Measurements from ENCODE around the gene LANCL2.
"Not testable (repeated sequence)": the region's sequence is repeated elsewhere in the genome, so short reads cannot be mapped to it uniquely, and the experiment has no call there.

Gene LANCL2

DNA sequence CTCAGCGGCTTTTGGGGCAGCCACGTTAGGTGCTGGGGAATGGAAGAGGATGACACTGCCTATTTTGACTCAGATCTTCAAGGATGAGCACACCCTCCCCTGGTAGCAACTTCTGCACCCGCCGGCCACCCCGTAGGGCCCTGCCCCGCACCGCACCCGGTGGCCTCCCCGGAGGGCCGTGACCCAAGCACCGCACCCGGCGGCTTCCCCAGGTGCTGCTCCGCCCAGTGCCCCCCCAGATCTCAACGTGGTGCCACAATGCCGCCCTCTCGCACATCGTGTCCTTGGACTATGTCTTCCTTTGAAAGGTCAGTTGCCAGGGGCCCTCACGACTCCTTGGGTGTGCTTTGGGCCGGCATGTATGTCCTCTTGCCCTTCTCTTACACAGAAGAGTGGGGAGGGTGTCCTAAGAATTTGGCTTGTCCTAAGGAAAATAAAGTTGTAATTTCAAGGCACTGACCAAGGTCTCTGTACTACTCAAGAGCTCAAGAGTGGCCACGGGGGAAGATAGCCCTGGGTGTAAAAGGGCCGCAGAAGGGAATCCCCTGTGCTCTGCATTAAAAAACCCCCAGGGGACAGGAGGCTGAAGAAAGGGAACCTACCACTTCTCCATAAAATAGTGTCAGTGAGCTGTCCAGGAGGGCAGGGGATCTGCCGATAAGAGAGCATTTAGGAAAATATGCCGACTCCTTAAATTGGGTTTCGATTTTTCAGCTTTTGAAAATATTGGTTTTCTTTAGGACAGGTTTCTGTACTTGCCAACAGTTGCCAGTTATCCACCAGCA is 1.6 kb upstream of the LANCL2 start:
- DNase-seq = no peak

DNA sequence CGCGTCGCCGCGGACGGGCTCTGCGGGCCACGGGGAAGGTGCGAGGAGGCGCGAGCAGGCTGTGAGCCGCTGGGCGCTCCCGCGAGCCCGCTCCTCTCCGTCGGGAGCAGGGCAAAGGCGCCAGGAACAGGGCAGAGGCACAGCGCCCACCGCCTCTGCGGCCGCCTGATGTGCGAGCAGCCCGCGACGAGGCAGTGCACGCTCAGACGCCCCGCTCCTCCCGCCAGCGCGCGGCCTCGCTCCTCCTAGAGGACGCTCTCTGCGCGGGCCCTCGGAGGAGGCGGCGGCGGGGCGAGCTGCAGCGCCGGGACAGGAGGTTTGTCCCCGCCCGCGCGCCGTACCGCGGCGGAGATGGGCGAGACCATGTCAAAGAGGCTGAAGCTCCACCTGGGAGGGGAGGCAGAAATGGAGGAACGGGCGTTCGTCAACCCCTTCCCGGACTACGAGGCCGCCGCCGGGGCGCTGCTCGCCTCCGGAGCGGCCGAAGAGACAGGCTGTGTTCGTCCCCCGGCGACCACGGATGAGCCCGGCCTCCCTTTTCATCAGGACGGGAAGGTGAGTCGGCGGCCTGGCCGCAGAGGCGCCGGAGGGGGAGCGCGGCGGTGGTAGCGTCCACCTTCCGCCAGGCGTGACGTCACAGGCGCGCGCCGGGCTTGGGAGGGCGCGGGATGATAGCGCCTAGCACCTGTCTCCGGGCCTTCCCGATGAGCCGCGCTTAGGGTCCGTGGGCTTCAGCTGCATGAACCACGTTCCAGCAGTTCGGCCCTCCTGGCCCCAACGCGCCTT is 731 bp downstream of the LANCL2 start:
- DNase-seq = peak; percentile 95

DNA sequence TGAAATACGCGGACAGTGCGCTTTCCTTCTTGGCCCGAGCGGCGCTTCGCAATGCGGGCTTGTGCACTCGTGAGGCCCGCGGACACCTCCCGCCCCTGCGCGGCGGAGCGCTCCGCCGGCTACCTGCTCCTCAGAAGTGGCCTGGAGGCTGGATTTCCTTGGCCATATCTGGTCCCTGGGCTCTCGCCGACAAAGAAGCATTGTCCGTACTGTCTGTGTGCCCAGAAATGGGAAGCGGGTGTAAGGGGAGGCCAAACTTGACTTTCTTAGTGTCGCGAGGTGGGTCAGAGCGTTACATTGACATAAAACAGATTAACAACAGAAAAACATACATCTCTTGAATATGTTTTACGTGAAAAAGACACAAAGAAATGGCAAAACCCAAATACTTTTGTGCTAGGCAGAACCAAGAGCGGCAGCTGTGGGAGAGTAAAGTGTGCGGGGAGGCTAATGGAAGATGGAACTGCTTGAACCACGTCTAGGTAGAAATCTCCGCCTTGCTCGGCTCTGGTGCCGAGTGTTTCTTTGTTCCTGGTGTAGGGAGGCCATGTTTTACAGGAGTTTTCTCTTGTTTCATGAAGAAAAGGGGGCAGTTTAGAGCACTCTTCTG is 1.4 kb downstream of the LANCL2 start:
- DNase-seq = no peak

DNA sequence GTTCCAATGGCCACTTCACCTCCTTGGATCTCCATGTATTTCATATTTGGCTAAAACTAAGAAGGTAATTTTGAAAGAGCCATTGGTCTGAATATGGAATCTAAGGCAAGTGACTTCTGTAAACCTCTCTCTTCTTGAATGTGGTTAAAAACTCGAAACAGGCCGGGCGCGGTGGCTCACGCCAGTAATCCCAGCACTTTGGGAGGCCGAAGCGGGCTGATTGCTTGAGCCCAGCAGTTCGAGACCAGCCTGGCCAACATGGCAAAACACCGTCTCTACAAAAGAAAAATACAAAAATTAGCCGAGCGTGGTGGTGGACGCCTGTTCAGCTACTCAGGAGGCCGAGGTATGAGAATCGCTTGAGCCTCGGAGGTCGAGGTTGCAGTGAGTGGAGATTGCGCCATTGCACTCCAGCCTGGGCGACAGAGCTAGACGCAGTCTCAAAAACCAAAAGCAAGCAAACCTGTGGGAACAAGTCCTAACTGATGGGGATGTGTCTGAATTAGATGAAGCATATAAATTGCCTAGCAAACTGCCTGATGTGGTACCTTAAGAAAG is 2.2 kb downstream of the LANCL2 start:
- DNase-seq = no peak

DNA sequence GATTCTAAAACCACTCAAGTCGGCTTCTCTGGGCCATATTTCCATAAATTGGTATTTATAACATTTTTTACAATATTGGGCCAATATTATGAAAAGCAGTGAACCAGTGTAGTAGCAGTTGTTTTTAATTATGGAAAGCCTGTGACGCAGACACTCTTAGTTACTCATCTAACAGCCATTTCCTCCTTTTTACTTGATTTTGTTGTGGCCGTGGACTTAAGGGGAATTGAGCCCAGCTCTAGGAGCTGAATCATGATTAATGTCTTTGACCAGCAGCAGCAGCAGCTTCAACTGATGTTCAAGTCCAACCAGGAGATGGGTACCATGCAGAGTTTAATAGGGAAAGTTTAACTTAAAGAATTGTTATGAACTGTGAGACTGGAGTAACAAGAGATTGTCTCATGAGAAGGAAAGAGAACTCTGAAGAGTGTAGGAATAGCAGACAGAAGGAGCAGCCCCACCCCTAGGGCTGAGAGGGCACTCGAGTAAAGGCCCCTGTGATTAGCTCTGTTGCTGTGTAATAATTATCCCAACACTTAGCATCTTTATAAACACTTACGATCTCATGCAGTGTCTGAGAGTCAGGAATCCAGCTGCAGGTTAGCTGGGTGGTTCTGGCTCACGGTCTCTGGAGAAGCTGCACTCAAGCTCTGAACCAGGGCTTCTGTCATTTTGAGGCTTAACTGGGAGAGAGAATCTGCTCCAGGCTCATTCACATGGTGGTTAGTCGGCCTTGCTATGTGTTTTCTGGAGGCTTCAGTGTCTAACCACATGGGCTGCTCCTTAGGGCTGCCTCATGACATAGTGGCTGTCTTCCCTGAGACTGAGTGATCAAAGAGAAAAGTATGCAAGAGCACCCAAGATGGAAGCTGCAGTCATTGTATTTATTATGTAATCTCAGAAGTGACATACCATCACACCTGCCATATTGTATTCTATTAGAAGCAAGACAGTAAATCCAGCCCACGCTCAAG is 4.6 kb downstream of the LANCL2 start:
- no peak for DNase-seq

DNA sequence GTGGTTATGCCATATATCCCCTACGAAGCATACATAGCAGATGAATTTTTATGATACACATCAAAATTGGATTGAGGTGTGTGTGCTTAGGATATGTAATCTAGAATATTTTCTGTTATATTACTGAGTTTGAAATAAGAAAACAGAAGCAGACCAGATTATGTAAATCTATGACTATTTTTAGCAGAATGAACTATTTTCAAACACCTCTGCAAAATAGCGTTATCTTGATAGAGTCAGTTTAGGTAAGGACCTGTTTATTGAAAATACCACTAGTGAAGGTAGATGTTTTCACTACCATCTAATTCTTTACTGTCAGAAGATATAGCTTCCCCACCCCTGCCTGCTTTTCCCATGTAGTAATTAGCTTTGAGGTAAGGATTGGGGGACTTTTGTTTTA is 9.1 kb downstream of the LANCL2 start:
- no peak for DNase-seq

DNA sequence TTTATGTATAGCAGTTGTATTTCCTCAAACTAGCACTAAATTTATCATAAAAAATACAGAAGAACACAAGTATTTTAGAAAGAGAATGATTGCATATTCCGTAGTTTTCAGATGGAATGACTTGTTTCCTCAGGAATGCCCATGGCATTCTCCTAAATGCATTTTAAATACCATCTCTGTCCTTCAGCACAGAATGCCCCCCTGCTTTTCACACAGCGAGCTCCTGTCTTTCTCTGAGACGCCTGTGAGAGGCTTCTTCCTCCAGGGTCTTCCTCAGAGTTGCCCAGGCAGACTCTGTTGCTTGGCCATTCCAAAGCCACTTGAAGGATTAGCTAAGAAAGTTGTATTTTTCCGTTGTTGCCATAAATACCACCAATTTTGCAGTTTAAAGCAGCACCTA is 10.1 kb downstream of the LANCL2 start:
- no peak for DNase-seq

DNA sequence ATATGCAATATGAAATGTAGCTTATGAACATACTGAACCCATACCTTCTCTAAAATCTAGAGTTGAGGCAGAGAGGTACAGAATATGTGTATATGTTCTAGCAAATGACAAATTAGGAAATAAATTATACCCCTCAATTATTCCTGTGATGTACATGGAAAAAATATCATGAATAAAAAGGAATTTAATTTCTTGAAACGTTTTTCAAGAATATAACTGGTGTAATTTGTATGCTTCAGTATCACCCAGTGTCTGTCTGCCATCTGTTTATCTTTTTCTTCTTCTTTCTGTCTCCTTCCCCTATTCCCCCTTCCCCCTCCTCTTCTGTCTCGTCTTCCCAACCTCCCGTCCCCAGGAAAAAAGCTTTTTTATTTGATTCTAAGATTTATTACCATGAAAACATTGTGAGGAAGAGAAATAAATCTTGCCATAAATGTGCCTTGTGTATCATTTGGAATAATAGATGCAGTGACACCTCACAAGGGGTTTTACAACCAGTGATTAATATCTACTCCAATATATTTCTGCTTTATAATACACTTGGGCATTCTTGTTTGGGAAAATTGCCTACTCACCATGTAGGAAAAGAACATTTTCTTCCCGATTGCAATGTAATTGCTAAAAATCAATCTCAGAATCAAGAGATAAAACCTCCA is 12.2 kb downstream of the LANCL2 start:
- no peak for DNase-seq

DNA sequence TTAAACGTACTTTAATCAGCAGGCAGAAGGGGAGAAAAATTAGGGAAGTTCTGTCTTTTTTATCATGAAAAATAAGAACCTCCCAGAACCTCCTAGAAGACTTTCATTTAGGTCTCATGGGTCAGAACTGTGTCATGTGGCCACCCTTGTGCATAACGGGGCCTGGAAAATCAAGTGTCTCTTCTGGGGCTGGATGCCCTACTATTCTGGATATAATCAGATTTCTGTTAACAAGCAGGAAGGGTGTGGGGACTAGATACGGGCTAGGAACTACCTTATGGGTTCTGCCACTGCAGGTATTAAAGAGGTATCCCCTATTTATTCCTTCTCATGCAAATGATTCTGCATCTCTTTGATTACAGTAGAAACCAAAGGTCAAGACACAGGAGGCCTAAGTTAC is 14.1 kb downstream of the LANCL2 start:
- no peak for DNase-seq

DNA sequence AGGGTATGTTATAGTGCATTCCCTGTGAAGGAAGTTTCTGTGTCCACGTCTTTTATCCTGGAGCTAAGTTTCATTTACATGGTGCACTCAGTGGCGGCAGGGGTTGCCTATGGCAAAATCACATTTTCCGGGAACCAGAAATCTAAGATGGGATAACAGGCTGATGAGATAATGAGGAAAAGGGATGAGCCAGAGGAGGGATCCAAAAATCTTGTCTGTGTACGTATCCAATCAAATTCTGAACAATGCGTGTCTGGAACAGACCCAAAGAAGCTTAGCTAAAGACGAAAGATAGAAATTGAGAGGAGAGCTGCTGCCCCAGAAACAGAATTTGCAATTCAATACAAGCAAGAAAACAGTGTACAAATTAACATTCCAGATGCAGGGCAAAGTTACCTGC is 16.1 kb downstream of the LANCL2 start:
- no peak for DNase-seq

DNA sequence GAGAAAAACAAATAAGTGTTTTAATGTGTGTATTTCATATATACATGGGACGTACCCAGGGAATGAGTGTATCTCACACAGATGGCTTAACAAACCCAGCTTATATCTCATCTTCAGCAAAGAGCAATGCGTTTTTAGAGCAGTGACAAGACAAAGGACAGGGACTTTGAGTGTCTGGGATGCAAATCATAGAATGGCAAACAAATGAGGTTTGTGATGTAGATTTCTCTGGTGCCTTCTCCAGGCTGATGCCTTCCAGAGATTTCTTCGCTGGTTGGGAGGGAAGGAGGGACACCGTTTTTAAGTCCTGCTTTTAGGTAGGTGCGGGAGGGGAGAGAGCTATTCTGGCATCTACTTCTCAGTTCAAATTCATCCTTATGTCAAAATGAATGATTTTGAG is 16.6 kb downstream of the LANCL2 start:
- DNase-seq = no peak

DNA sequence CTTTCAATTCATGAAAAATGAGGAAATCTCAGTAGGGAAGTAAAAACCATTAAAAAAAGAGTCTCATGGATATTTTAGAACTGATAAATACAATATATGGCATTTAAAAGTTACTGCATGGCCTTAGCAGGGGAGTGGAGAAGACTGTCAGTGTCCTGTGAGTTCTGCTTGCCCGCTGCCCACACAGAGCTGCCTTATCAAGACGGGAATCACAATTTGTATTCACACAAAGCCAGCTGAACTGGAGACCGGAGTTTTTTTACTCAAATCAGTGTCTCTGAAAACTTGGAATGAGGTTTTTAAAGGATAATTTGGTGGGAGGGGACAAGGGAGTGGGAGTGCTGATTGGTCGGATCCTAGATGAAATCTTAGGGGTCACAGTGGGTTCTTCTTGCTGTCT is 17.1 kb downstream of the LANCL2 start:
- DNase-seq = no peak

DNA sequence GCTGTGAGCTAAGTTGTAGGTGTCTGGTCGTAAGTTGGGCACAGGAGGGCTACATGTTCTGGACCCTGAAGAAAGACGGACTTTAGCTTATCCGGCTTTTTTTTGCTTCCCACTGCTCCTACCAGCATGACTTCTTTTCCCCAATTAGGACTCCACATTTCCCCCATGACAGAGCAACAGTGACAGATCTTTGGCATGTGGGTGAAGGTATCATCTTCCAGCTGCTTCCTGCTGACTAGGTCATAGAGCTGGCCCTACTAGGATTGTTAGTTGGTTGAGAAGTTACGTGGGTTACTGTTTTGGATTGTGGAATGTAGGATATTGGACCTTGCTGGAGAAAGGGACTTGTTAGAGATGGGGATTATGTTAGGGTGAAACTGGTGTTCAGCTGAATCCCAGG is 21.4 kb downstream of the LANCL2 start:
- DNase-seq = no peak

DNA sequence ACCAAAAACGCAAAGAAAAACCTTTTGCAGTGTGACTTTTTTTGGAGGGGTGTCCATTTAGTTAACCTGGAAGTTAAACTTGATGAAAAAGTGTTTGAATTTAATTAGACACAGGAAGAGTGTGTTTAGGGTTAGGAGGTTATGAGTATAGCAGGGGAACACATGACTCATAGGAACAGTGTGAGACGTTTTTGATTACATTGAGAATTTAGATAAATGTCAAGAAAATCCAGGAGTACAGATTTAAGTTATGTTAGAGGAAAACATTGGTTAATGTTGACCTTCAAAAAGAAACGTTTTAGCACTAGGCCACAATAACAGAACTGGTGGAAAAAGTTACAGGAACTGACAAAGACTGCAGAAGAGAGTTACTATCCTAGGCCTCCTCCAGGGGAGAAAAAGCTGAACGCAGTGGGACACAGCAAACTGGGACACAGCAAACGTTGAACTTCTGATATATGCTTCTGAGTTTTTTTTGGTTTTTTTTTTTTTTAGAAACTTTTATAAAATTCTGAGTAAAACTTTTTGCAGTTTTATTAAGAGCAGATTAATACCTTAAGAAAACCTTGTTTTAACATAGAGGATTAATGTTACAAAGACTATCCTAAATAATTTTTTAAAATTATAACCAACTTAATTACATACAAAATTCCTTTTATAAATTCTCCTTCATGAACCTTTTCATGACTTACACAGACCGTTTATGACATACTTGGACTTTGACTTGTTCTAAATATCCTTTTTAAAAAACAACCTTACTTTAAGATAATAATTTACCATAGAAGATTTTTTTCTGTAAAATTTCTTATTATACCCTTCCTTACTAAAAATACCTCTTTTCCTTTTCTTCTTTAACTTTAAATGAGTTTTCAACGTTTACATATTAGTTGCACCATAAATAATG is 22.2 kb downstream of the LANCL2 start:
- no peak for DNase-seq

DNA sequence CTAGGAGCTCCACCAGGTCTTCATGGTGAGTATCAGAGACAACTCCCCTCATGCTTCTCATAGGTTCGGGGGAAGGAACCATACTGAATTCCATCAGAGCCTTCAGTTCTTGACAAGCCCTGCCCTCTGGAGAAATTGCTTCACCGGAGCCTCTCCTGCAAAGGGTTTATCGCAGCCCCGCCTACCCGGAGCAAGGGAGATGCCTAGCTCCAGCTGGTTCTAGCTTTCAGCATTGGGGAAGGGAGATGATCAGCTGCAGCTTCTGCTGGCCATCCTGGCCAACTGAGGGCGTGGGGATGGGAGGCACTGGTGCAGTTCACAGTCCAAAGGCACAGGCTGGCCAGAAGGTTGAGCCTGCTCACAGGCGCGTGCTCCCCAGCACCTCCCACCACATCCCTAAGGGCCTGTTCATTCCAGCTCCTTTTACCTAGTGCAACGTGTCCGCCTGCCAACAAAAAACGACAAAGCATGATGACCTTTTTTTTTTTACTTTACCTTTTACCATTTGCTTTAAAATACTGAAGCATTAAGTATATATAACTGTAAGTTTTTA is 31.2 kb downstream of the LANCL2 start:
- no peak for DNase-seq

DNA sequence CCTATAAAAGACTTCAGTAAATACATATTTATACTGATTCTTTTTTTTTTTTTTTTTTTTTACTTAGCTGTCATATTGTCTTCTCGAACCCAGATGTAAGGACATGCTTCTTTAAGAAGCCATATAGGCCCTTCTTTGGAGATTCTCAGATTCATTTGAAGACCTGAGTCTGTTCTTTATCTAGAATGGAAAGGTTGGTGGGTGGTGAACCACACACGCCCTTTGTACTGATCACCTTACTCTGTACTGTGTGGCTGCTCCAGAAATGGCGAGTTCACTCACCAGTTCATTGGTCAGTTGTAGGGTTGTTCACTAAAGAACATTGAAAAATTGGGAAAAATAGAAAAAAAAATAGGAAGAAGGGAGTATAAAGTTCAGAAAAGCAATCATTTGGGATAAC is 32.5 kb downstream of the LANCL2 start:
- no peak for DNase-seq

DNA sequence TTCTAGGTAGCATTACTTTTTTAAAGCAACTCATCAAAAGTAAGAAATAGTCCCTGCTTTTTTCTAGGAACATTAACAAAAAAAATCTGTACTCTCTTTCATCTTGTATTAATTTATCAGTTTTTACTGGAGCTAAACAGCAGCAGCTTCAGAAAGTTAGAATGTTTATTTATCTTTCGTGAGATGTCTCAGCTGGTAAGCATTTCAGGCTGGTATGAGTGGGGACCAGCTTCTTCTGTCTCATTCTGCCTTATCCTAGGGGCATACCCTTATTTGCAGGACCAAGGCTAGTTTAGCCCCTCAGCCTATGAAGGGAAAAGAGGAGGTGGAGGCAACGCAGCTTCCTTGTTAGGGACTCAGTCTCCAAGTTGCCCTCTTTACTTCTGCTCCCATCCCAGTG is 35.1 kb downstream of the LANCL2 start:
- DNase-seq = no peak

DNA sequence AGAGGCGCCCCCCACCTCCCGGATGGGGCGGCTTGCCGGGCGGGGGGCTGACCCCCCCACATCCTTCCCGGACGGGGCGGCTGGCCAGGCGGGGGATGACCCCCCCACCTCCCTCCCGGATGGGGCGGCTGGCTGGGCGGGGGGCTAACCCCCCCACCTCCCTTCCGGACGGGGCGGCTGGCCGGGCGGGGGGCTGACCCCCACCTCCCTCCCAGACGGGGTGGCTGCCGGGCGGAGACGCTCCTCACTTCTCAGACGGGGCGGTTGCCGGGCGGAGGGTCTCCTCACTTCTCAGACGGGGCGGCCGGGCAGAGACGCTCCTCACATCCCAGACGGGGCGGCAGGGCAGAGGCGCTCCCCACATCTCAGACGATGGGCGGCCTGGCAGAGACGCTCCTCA is 37.4 kb downstream of the LANCL2 start:
- not testable (repeated sequence) for DNase-seq

DNA sequence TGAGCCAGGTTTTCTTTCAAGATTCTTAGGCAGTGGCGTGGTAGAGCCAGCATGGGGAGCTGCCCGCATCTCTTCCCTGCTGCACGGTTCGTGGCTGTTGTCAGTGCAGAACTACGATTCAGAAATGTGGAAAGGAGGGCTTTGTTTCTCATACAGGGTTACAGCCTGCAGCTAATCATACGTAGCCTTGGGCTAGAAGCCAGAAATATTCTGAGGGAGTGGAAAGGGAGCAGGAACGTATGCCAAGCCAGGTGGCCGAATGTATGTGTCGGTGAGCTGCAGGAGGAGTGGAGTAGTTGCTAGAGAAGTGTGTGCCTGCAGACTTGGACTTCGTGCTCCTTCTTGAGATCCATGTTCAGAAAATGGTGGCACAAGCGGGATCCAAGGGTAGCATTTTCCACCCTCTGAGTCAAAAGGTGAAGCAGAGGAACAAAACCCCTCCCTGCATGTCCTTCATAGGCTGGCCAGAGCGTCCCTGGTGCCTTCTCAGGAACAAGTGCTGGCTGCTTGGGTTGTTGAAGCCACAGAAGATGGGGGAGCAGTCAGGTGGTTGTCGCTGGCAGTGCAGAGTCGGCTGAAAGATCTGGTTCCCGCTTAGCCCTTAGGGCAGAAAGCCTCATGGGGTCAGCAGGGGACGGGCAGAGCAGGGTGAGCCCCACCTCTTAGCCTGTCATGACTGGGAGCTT is 40.9 kb downstream of the LANCL2 start:
- DNase-seq = no peak
